ENCODE measurements around the gene MICU1. TPM values are rescaled to one million over a fixed set of nuclear protein-coding genes. Genes with fewer than 3 reads are reported as not detected.

The MICU1 gene
- total RNA-seq, 4 donors from 2014 or later, result 31.7 to 82.5 (median 37.1) TPM

- no peaks in the 10 kb centered on the region for H3K27me3 ChIP-seq
- peak overlapping the region in 1 of 4 donors; percentile 30 for H3K4me3 ChIP-seq
- peak in 2 of 3 donors; percentile 50 to 63 for DNase-seq
- H3K4me1 ChIP-seq, result peaks cover 9 to 64% (median 54%) of the 10 kb centered on the region in 4 donors
- H3K36me3 ChIP-seq, result peaks cover 0 to 58% (median 0%) of the 10 kb centered on the region in 3 donors
- H3K27ac ChIP-seq, result peak overlapping the region; percentile 89 to 94 (median 91)
- TF ChIP-seq POLR2A (IDR thresholded peaks at IDR 0.05), result no peak
- TF ChIP-seq, protein P1, sequence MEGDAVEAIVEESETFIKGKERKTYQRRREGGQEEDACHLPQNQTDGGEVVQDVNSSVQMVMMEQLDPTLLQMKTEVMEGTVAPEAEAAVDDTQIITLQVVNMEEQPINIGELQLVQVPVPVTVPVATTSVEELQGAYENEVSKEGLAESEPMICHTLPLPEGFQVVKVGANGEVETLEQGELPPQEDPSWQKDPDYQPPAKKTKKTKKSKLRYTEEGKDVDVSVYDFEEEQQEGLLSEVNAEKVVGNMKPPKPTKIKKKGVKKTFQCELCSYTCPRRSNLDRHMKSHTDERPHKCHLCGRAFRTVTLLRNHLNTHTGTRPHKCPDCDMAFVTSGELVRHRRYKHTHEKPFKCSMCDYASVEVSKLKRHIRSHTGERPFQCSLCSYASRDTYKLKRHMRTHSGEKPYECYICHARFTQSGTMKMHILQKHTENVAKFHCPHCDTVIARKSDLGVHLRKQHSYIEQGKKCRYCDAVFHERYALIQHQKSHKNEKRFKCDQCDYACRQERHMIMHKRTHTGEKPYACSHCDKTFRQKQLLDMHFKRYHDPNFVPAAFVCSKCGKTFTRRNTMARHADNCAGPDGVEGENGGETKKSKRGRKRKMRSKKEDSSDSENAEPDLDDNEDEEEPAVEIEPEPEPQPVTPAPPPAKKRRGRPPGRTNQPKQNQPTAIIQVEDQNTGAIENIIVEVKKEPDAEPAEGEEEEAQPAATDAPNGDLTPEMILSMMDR (IDR thresholded peaks at IDR 0.05), result no peak
- no peaks in the 10 kb centered on the region for H3K9me3 ChIP-seq
These were observed 291.6 kb downstream of the MICU1 start for GRCh38 chr10:72334196-72334824.

GRCh38 chr10:72333112-72334015 is 292.5 kb downstream of the MICU1 start:
- H3K27me3 ChIP-seq, result no peaks in the 10 kb centered on the region
- H3K4me1 ChIP-seq, result peaks cover 9 to 71% (median 61%) of the 10 kb centered on the region in 4 donors

GRCh38 chr10:72332423-72333111 is 293.3 kb downstream of the MICU1 start:
- peaks cover 9 to 79% (median 69%) of the 10 kb centered on the region in 4 donors for H3K4me1 ChIP-seq
- peak overlapping the region in 2 of 4 donors; percentile 1 to 24 for H3K4me3 ChIP-seq
- H3K27me3 ChIP-seq, result no peaks in the 10 kb centered on the region
- DNase-seq, result peak in 1 of 3 donors; percentile 48
- peaks cover 0 to 40% (median 0%) of the 10 kb centered on the region in 3 donors for H3K36me3 ChIP-seq
- no peak for TF ChIP-seq POLR2A (IDR thresholded peaks at IDR 0.05)
- TF ChIP-seq, protein P1 (IDR thresholded peaks at IDR 0.05), result no peak
- peak overlapping the region; percentile 89 to 94 (median 91) for H3K27ac ChIP-seq
- no peaks in the 10 kb centered on the region for H3K9me3 ChIP-seq

More at GRCh38 chr10:72333112-72334015, 292.5 kb downstream of the MICU1 start:
- H3K9me3 ChIP-seq, result no peaks in the 10 kb centered on the region
- peak overlapping the region; percentile 89 to 94 (median 91) for H3K27ac ChIP-seq
- H3K36me3 ChIP-seq, result peaks cover 0 to 48% (median 0%) of the 10 kb centered on the region in 3 donors
- no peak for DNase-seq
- no peak overlapping the region for H3K4me3 ChIP-seq
- TF ChIP-seq, protein P1 (IDR thresholded peaks at IDR 0.05), result no peak
- no peak for TF ChIP-seq POLR2A (IDR thresholded peaks at IDR 0.05)

- peaks cover 0 to 37% (median 0%) of the 10 kb centered on the region in 3 donors for H3K36me3 ChIP-seq
- peak overlapping the region in 3 of 4 donors; percentile 2 to 24 (median 15) for H3K4me3 ChIP-seq
- no peaks in the 10 kb centered on the region for H3K9me3 ChIP-seq
- H3K4me1 ChIP-seq, result peaks cover 9 to 77% (median 65%) of the 10 kb centered on the region in 4 donors
- TF ChIP-seq POLR2A (IDR thresholded peaks at IDR 0.05), result peak; percentile 21 to 53
- TF ChIP-seq, protein P1 (IDR thresholded peaks at IDR 0.05), result peak; percentile 30 to 72 (median 59)
- no peaks in the 10 kb centered on the region for H3K27me3 ChIP-seq
- peak overlapping the region; percentile 89 to 94 (median 91) for H3K27ac ChIP-seq
- DNase-seq, result peak; percentile 84 to 93 (median 91)
These were observed 294.1 kb downstream of the MICU1 start for GRCh38 chr10:72331575-72332422.
